IMR-90 (cell line): ENCODE data around the gene BRD3. TPM values are rescaled to one million over a fixed set of nuclear protein-coding genes. Genes with fewer than 3 reads are reported as not detected.

Experiments used
- ATAC-seq: fragments of 200-7000 bp; cut with Tn5 transposase; 2 replicates; pipeline ENCODE4 v1.9.1; 2020; ENCODE audit warnings: low read depth, mild to moderate bottlenecking, moderate library complexity
- BruUV-seq: library from RNA; stranded (reverse); fragments of 400-500 nt; replicated peaks from 2 replicates; lab custom pipeline; 2021; lab: Mats Ljungman, UMichigan
- CTCF ChIA-PET: fragments of 300-600 bp; formaldehyde crosslinking; extraction: SDS; loops from one replicate; lab custom pipeline; 2021; ENCODE audit warnings: antibody characterized with exemption; lab: Yijun Ruan, JAX
- POLR2A ChIA-PET: fragments of 300-600 bp; sonication (Branson Sonifier 250); formaldehyde crosslinking; loops from one replicate; lab custom pipeline; 2022; ENCODE audit warnings: antibody characterized with exemption; ENCODE audit not compliant: unreplicated experiment; lab: Charles Lee
- DNase-seq: peaks from one replicate; pipeline ENCODE4 v3.0.0; 2013
- H2AFZ ChIP-seq: replicated peaks from 2 replicates; pipeline ENCODE3; 2013; ENCODE audit warnings: low read length, mild to moderate bottlenecking; ENCODE audit not compliant: poor library complexity
- H2AK5ac ChIP-seq: 2 replicates; pipeline ENCODE4 v1.6.1; 2013; ENCODE audit warnings: low read depth, low read length, inconsistent platforms
- H2AK9ac ChIP-seq: replicated peaks from 2 replicates; pipeline ENCODE3; 2013; ENCODE audit warnings: mild to moderate bottlenecking, low read depth, low read length, moderate library complexity; ENCODE audit not compliant: poor library complexity
- H2BK120ac ChIP-seq: 2 replicates; pipeline ENCODE4 v1.6.1; 2013; ENCODE audit warnings: low read depth, low read length, inconsistent platforms
- H2BK15ac ChIP-seq: 3 replicates; pipeline ENCODE4 v1.6.1; 2013; ENCODE audit warnings: low read depth, low read length, inconsistent platforms
- H2BK20ac ChIP-seq: 2 replicates; pipeline ENCODE4 v1.6.1; 2013; ENCODE audit warnings: low read depth, mild to moderate bottlenecking, inconsistent platforms, low read length, moderate library complexity
- H2BK5ac ChIP-seq: 2 replicates; pipeline ENCODE4 v1.6.1; 2013; ENCODE audit warnings: mild to moderate bottlenecking, low read depth, low read length, inconsistent platforms; ENCODE audit not compliant: poor library complexity, severe bottlenecking
- H3K14ac ChIP-seq: replicated peaks from 2 replicates; pipeline ENCODE4 v1.6.1; 2013; ENCODE audit warnings: low read depth, low read length, inconsistent platforms
- H3K18ac ChIP-seq: 2 replicates; pipeline ENCODE4 v1.6.1; 2013; ENCODE audit warnings: low read depth, low read length, control low read depth
- H3K23ac ChIP-seq: 2 replicates; pipeline ENCODE4 v1.6.1; 2013; ENCODE audit warnings: low read depth, low read length, inconsistent platforms
- H3K27ac ChIP-seq: 2 replicates; pipeline ENCODE4 v1.5.1; 2013; ENCODE audit warnings: mild to moderate bottlenecking, control low read depth, low read length; ENCODE audit not compliant: insufficient read depth
- H3K27me3 ChIP-seq: 2 replicates; pipeline ENCODE4 v1.6.1; 2013; ENCODE audit warnings: low read length; ENCODE audit not compliant: control insufficient read depth, insufficient read depth
- H3K36me3 ChIP-seq: 2 replicates; pipeline ENCODE4 v1.6.1; 2013; ENCODE audit warnings: low read length, mixed read lengths; ENCODE audit not compliant: control insufficient read depth, insufficient read depth
- H3K4ac ChIP-seq: 2 replicates; pipeline ENCODE4 v1.6.1; 2013; ENCODE audit warnings: low read depth, low read length, inconsistent platforms
- H3K4me1 ChIP-seq: 2 replicates; pipeline ENCODE4 v1.6.1; 2013; ENCODE audit warnings: low read length, mixed read lengths; ENCODE audit not compliant: control insufficient read depth, insufficient read depth
- H3K4me2 ChIP-seq: 2 replicates; pipeline ENCODE4 v1.6.1; 2013; ENCODE audit warnings: low read depth, mild to moderate bottlenecking, control low read depth, low read length, moderate library complexity
- H3K4me3 ChIP-seq: 2 replicates; pipeline ENCODE4 v1.5.1; 2013; ENCODE audit warnings: low read depth, mild to moderate bottlenecking, control low read depth, low read length, moderate library complexity; ENCODE audit not compliant: insufficient read depth
- H3K56ac ChIP-seq: 2 replicates; pipeline ENCODE4 v1.6.1; 2013; ENCODE audit warnings: low read length, inconsistent platforms; ENCODE audit not compliant: insufficient read depth; ENCODE audit errors: extremely low read depth
- H3K79me1 ChIP-seq, 2 experiments: 2 replicates each; pipeline ENCODE4 v1.6.1; 2013; ENCODE audit warnings: low read length in 2 of 2, inconsistent platforms in 1 of 2, low read depth in 1 of 2
- H3K9ac ChIP-seq: 2 replicates; pipeline ENCODE4 v1.6.1; 2013; ENCODE audit warnings: low read depth, low read length, control low read depth
- H3K9me1 ChIP-seq: 2 replicates; pipeline ENCODE4 v1.6.1; 2013; ENCODE audit warnings: low read length, inconsistent platforms; ENCODE audit not compliant: insufficient read depth
- H3K9me3 ChIP-seq: 2 replicates; pipeline ENCODE4 v1.6.1; 2013; ENCODE audit warnings: low read length; ENCODE audit not compliant: control insufficient read depth, insufficient read depth
- H4K20me1 ChIP-seq: 2 replicates; pipeline ENCODE4 v1.6.1; 2013; ENCODE audit warnings: low read length, inconsistent platforms; ENCODE audit not compliant: insufficient read depth
- H4K5ac ChIP-seq: 2 replicates; pipeline ENCODE4 v1.6.1; 2013; ENCODE audit warnings: mild to moderate bottlenecking, low read depth, low read length, control low read depth
- H4K8ac ChIP-seq, 2 experiments: 2 replicates each; pipeline ENCODE4 v1.6.1; 2013; ENCODE audit warnings: low read depth in 2 of 2, low read length in 2 of 2, control low read depth in 1 of 2, inconsistent platforms in 1 of 2
- H4K91ac ChIP-seq: 2 replicates; pipeline ENCODE4 v1.6.1; 2013; ENCODE audit warnings: low read depth, low read length, inconsistent platforms; ENCODE audit not compliant: insufficient read depth
- BHLHE40 ChIP-seq: fragments of 150-350 bp; IDR thresholded peaks from 2 replicates; pipeline ENCODE4 v1.6.1; 2016; ENCODE audit warnings: mild to moderate bottlenecking, low read depth, low read length
- CHD1 ChIP-seq: IDR thresholded peaks from 2 replicates; pipeline ENCODE4 v1.6.1; 2012; ENCODE audit warnings: low read depth, low read length, improper control_type of control experiment
- CTCF ChIP-seq: conservative IDR thresholded peaks from 2 replicates; pipeline ENCODE4 v1.5.1; 2012; ENCODE audit warnings: mild to moderate bottlenecking, low read depth, low read length, improper control_type of control experiment
- ELK1 ChIP-seq: fragments of 150-350 bp; IDR thresholded peaks from 2 replicates; pipeline ENCODE4 v1.6.1; 2016; ENCODE audit warnings: low read depth, mild to moderate bottlenecking, low read length, moderate library complexity, borderline replicate concordance
- FOS ChIP-seq: fragments of 150-350 bp; IDR thresholded peaks from 2 replicates; pipeline ENCODE4 v1.6.1; 2016; ENCODE audit warnings: low read depth, low read length
- NFE2L2 ChIP-seq: fragments of 150-350 bp; IDR thresholded peaks from 2 replicates; pipeline ENCODE4 v1.6.1; 2016; ENCODE audit warnings: low read depth, mild to moderate bottlenecking, low read length
- POLR2A ChIP-seq: IDR thresholded peaks from 2 replicates; pipeline ENCODE4 v1.6.1; 2012; ENCODE audit warnings: mild to moderate bottlenecking, low read depth, low read length
- RAD21 ChIP-seq: IDR thresholded peaks from 2 replicates; pipeline ENCODE4 v1.6.1; 2012; ENCODE audit warnings: low read length, improper control_type of control experiment
- RCOR1 ChIP-seq: IDR thresholded peaks from 2 replicates; pipeline ENCODE4 v1.6.1; 2012; ENCODE audit warnings: mild to moderate bottlenecking, low read length, improper control_type of control experiment; ENCODE audit not compliant: insufficient replicate concordance
- USF2 ChIP-seq: fragments of 150-350 bp; IDR thresholded peaks from 2 replicates; pipeline ENCODE4 v1.6.1; 2017; ENCODE audit warnings: mild to moderate bottlenecking, antibody characterized with exemption, low read length, low read depth
- WGBS, 2 experiments: methylation state at CpG; one replicate each; pipeline versions ENCODE4 v1.1.5 to v1.1.7; 2013; ENCODE audit warnings: missing lambda C conversion rate in 2 of 2; ENCODE audit not compliant: insufficient read length in 1 of 2; ENCODE audit errors: extremely low coverage in 2 of 2; 5-methylcytosine and 5-hydroxymethylcytosine counted together
- dilution Hi-C: fragments of 300-500 bp; cut with HindIII; formaldehyde crosslinking; loops from one replicate; pipeline ENCODE4 v1.14.3; 2018; ENCODE audit warnings: low sequenced_read_pairs; ENCODE audit not compliant: unreplicated experiment
- in situ Hi-C: fragments of 300-500 bp; cut with MboI; formaldehyde crosslinking; loops from 3 replicates; pipeline ENCODE4 v1.14.3; 2019; ENCODE audit warnings: low sequenced_read_pairs, inconsistent platforms, mixed read lengths
- intact Hi-C: fragments of 100-400 bp; cut with micrococcal nuclease; formaldehyde crosslinking; loops from 2 replicates; pipeline ENCODE4 v1.10.0; 2022
- polyA plus RNA-seq, 3 experiments: library from polyadenylated mRNA; depleted of rRNA; stranded (reverse); fragments of >200 nt; gene quantifications; 2 replicates each; pipeline ENCODE4 v1.2.3, GENCODE V29; 2012; ENCODE audit warnings: low replicate concordance in 1 of 3
- total RNA-seq: library from RNA; depleted of rRNA; stranded (reverse); fragments of >200 nt; gene quantifications from 2 replicates; pipeline ENCODE4 v1.2.3, GENCODE V29; 2012

BRD3 gene
- total and polyA plus RNA-seq, 2 of the 4 experiments (the other 2 are of a cell fraction), result 2.2 to 7.1 TPM

GRCh38 chr9:134100040-134100439 is 32.2 kb upstream of the BRD3 start:
- H2AK9ac ChIP-seq, result no peak overlapping the region
- peaks cover 10% of the 10 kb centered on the region for H3K27me3 ChIP-seq
- intact Hi-C loops, result no loop called here
- CTCF ChIA-PET, result no interaction called here
- WGBS, 2 experiments, result 33% methylated on average over 1 of the region's 5 CpGs; no CpG with 5 or more reads in 1 of the 2 experiments
- H3K4ac ChIP-seq, result no peak overlapping the region
- TF ChIP-seq NFE2L2 (no peak), FOS (no peak), USF2 (no peak), RCOR1 (no peak), BHLHE40 (no peak), ELK1 (no peak), CTCF (no peak), POLR2A (no peak), CHD1 (no peak), RAD21 (no peak)
- no peaks in the 10 kb centered on the region for H3K36me3 ChIP-seq
- no peak for ATAC-seq
- H3K27ac ChIP-seq, result no peak overlapping the region
- H4K91ac ChIP-seq, result no peak overlapping the region
- no peak overlapping the region for H3K56ac ChIP-seq
- H3K18ac ChIP-seq, result no peak overlapping the region
- no peak overlapping the region for H2BK20ac ChIP-seq
- no peak overlapping the region for H2BK120ac ChIP-seq
- POLR2A ChIA-PET, result no interaction called here
- H3K9ac ChIP-seq, result no peak overlapping the region
- H4K8ac ChIP-seq, result no peak overlapping the region
- H4K5ac ChIP-seq, result no peak overlapping the region
- no peaks in the 10 kb centered on the region for H3K9me1 ChIP-seq
- no peak overlapping the region for H2AFZ ChIP-seq
- BruUV-seq, result no TSS peak
- H3K4me1 ChIP-seq, result no peaks in the 10 kb centered on the region
- no peaks in the 10 kb centered on the region for H3K79me1 ChIP-seq
- no peak for DNase-seq
- no peak overlapping the region for H2AK5ac ChIP-seq
- H3K9me3 ChIP-seq, result peaks cover 5% of the 10 kb centered on the region; the same call in 1 of the 2 replicates
- H3K23ac ChIP-seq, result no peak overlapping the region
- no peak overlapping the region for H3K4me2 ChIP-seq
- no peak overlapping the region for H2BK15ac ChIP-seq
- H3K14ac ChIP-seq, result no peak overlapping the region
- no peaks in the 10 kb centered on the region for H4K20me1 ChIP-seq
- H3K4me3 ChIP-seq, result no peak overlapping the region
- H2BK5ac ChIP-seq, result no peak overlapping the region
- dilution Hi-C loops, result no loop called here
- in situ Hi-C loops, result no loop called here
